Measurements from ENCODE around the gene PNRC1. TPM values are rescaled to one million over a fixed set of nuclear protein-coding genes. Genes with fewer than 3 reads are reported as not detected.
A peak's percentile ranks its signal among the peaks of the same experiment; 100 is the strongest.

PNRC1 gene
- total RNA-seq, 6 donors from 2014 or later: 96.4 to 238 (median 167) TPM

- no peak for DNase-seq
- H3K9me3 ChIP-seq: no peaks in the 10 kb centered on the region
- H3K4me1 ChIP-seq: no peaks in the 10 kb centered on the region
- TF ChIP-seq POLR2AphosphoS5 (IDR thresholded peaks at IDR 0.05): no peak
- no peak overlapping the region for H3K27ac ChIP-seq
- ATAC-seq (ENCODE audit: low FRiP score in 2 of 2): peak in 1 of 2 donors; percentile 48
- 69 to 72% methylated on average over 4 of the region's 4 CpGs for WGBS, 2 donors
- no peaks in the 10 kb centered on the region for H3K27me3 ChIP-seq
- no peaks in the 10 kb centered on the region for H3K36me3 ChIP-seq
- H3K4me3 ChIP-seq: no peak overlapping the region
Measured at GRCh38 chr6:89066940-89067646, 13.5 kb upstream of the PNRC1 start.

GRCh38 chr6:89067796-89068195, 12.8 kb upstream of the PNRC1 start:
- peaks cover 0 to 3% (median 0%) of the 10 kb centered on the region in 4 donors for H3K4me1 ChIP-seq
- no peak for ATAC-seq (ENCODE audit: low FRiP score in 2 of 2)
- no peak overlapping the region for H3K4me3 ChIP-seq
- no peak overlapping the region for H3K27ac ChIP-seq
- no peak for DNase-seq
- TF ChIP-seq EP300 (IDR thresholded peaks at IDR 0.05) (no peak), POLR2AphosphoS5 (IDR thresholded peaks at IDR 0.05) (no peak), CTCF (IDR thresholded peaks at IDR 0.05) (no peak), POLR2A (IDR thresholded peaks at IDR 0.05) (no peak)
- H3K9me3 ChIP-seq: no peaks in the 10 kb centered on the region
- no peaks in the 10 kb centered on the region for H3K36me3 ChIP-seq
- no peaks in the 10 kb centered on the region for H3K27me3 ChIP-seq

- Histone ChIP-seq H3K9me3 (no peaks in the 10 kb centered on the region), H3K4me3 (no peak overlapping the region), H3K27ac (no peak overlapping the region), H3K36me3 (no peaks in the 10 kb centered on the region), H3K4me1 (peaks cover 0 to 5% (median 0%) of the 10 kb centered on the region in 4 donors), H3K27me3 (no peaks in the 10 kb centered on the region)
- 94 to 97% methylated on average over 1 of the region's 1 CpG for WGBS, 2 donors
- TF ChIP-seq EP300 (IDR thresholded peaks at IDR 0.05) (no peak), POLR2AphosphoS5 (IDR thresholded peaks at IDR 0.05) (no peak), CTCF (IDR thresholded peaks at IDR 0.05) (no peak), POLR2A (IDR thresholded peaks at IDR 0.05) (no peak)
- ATAC-seq (ENCODE audit: low FRiP score in 2 of 2) (no peak), DNase-seq (no peak)
Measured at GRCh38 chr6:89068695-89069094, 11.9 kb upstream of the PNRC1 start.

- ATAC-seq (ENCODE audit: low FRiP score in 2 of 2) (no peak), DNase-seq (no peak)
- peaks cover 0 to 5% (median 0%) of the 10 kb centered on the region in 4 donors for H3K4me1 ChIP-seq
- 83 to 87% methylated on average over 10 of the region's 10 CpGs for WGBS, 2 donors
- H3K4me3 ChIP-seq: no peak overlapping the region
- no peaks in the 10 kb centered on the region for H3K36me3 ChIP-seq
- no peaks in the 10 kb centered on the region for H3K9me3 ChIP-seq
- no peak overlapping the region for H3K27ac ChIP-seq
- TF ChIP-seq EP300 (IDR thresholded peaks at IDR 0.05) (no peak), POLR2AphosphoS5 (IDR thresholded peaks at IDR 0.05) (no peak), POLR2A (IDR thresholded peaks at IDR 0.05) (no peak), CTCF (IDR thresholded peaks at IDR 0.05) (no peak)
- no peaks in the 10 kb centered on the region for H3K27me3 ChIP-seq
Measured at GRCh38 chr6:89069536-89070163, 10.9 kb upstream of the PNRC1 start.

GRCh38 chr6:89071036-89071435, 9.5 kb upstream of the PNRC1 start:
- no peak for DNase-seq
- no peaks in the 10 kb centered on the region for H3K36me3 ChIP-seq

More at GRCh38 chr6:89071036-89071435, 9.5 kb upstream of the PNRC1 start:
- Histone ChIP-seq H3K27me3 (no peaks in the 10 kb centered on the region), H3K4me3 (no peak overlapping the region), H3K9me3 (no peaks in the 10 kb centered on the region), H3K27ac (no peak overlapping the region), H3K4me1 (peaks cover 0 to 5% (median 0%) of the 10 kb centered on the region in 4 donors)
- ATAC-seq (ENCODE audit: low FRiP score in 2 of 2): no peak
- TF ChIP-seq CTCF (IDR thresholded peaks at IDR 0.05) (no peak), POLR2A (IDR thresholded peaks at IDR 0.05) (no peak), EP300 (IDR thresholded peaks at IDR 0.05) (no peak), POLR2AphosphoS5 (IDR thresholded peaks at IDR 0.05) (no peak)
